H1 (cell line): ENCODE results near the gene ZNF586.
"Not testable (repeated sequence)": the region's sequence is repeated elsewhere in the genome, so short reads cannot be mapped to it uniquely, and the experiment has no call there.

Source experiments
- HDAC6 ChIP-seq: IDR thresholded peaks from one replicate; pipeline ENCODE4 v1.7.1; 2012; ENCODE audit warnings: low read depth, mild to moderate bottlenecking, inconsistent platforms, low read length, moderate library complexity
- POLR2AphosphoS5 ChIP-seq: IDR thresholded peaks from 2 replicates; pipeline ENCODE4 v1.6.1; 2011; ENCODE audit warnings: low read depth, low read length

DNA sequence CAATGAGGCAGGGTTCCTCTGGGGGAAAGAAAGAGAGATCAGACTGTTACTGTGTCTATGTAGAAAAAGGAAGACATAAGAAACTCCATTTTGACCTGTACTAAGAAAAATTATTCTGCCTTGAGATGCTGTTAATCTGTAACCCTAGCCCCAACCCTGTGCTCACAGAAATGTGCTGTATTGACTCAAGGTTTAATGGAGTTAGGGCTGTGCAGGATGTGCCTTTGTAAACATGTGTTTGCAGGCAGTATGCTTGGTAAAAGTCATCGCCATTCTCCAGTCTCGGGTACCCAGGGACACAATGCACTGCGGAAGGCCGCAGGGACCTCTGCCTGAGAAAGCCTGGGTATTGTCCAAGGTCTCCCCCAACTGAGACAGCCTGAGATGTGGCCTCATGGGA, 54.1 kb downstream of the ZNF586 start:
- not testable (repeated sequence) for TF ChIP-seq POLR2AphosphoS5, HDAC6
